Lung (tissue), 12 donors: ENCODE data around the gene BARD1. TPM values are rescaled to one million over a fixed set of nuclear protein-coding genes. Genes with fewer than 3 reads are reported as not detected.

ENCODE experiments used
- ATAC-seq: fragments of 200-7000 bp; cut with Tn5 transposase; one replicate; pipeline ENCODE4 v1.9.1; 2020; ENCODE audit warnings: moderate number of reproducible peaks; ENCODE audit not compliant: insufficient read depth, low FRiP score
- DNase-seq, 3 donors: peaks; one replicate each; pipeline ENCODE4 v3.0.0-alpha.2; 2013 to 2017
- H3K27ac ChIP-seq, 2 donors: one replicate each; pipeline ENCODE4 v1.5.1; 2013; ENCODE audit warnings: mild to moderate bottlenecking in 2 of 2, moderate library complexity in 2 of 2, control low read depth in 1 of 2, inconsistent platforms in 1 of 2, low read depth in 1 of 2, low read length in 1 of 2
- H3K27me3 ChIP-seq, 3 donors: one replicate each; pipeline ENCODE4 v1.5.1; 2013; ENCODE audit warnings: low read length in 2 of 3; ENCODE audit not compliant: control insufficient read depth in 3 of 3, insufficient read depth in 3 of 3
- H3K36me3 ChIP-seq, 4 donors: one replicate each; pipeline ENCODE4 v1.5.1; 2013; ENCODE audit warnings: low read length in 4 of 4, mild to moderate bottlenecking in 1 of 4, moderate library complexity in 1 of 4; ENCODE audit not compliant: control insufficient read depth in 4 of 4, insufficient read depth in 4 of 4
- H3K4me1 ChIP-seq, 5 donors: one replicate each; pipeline ENCODE4 v1.5.1; 2013; ENCODE audit warnings: low read length in 5 of 5, mild to moderate bottlenecking in 2 of 5, moderate library complexity in 1 of 5; ENCODE audit not compliant: control insufficient read depth in 5 of 5, insufficient read depth in 5 of 5
- H3K4me3 ChIP-seq: one replicate; pipeline ENCODE4 v1.5.1; 2013; ENCODE audit warnings: mild to moderate bottlenecking, control low read depth, moderate library complexity
- H3K9ac ChIP-seq, 2 donors: one replicate each; pipeline ENCODE4 v1.5.1; 2013; ENCODE audit warnings: low read length in 2 of 2, control low read depth in 1 of 2; ENCODE audit not compliant: insufficient read depth in 1 of 2
- H3K9me3 ChIP-seq, 4 donors: one replicate each; pipeline ENCODE4 v1.5.1; 2013; ENCODE audit warnings: low read length in 3 of 4, mild to moderate bottlenecking in 1 of 4, moderate library complexity in 1 of 4; ENCODE audit not compliant: control insufficient read depth in 4 of 4, insufficient read depth in 3 of 4
- WGBS, 2 donors: extraction: QIAGEN DNeasy Blood & Tissue Kit; methylation state at CpG; one replicate each; pipeline ENCODE4 v1.1.7; 2013; 5-methylcytosine and 5-hydroxymethylcytosine counted together
- polyA plus RNA-seq, 2 donors: library from polyadenylated mRNA; stranded (reverse); fragments of 200-250 nt; gene quantifications; one replicate each; pipeline ENCODE4 v1.2.1, GENCODE V29; 2013
- total RNA-seq, 2 donors: library from RNA; depleted of rRNA in 1 of 2; stranded (reverse); fragments of >200 nt in 1 of 2; gene quantifications; one replicate each; pipeline ENCODE4 v1.2.1, GENCODE V29; 2014 to 2021
- TF ChIP-seq, protein P1 (sequence below): IDR thresholded peaks from 2 replicates; pipeline ENCODE4 v1.5.1; 2012; ENCODE audit warnings: mild to moderate bottlenecking; ENCODE audit errors: control extremely low read depth, extremely low read depth
- donor health status: control.
- donor health status: control.
- donor health status: Bipolar disorder and iron deficiency.
- donor health status: healthy.
- donor health status: DM: yes; HTN: yes; CAD: no.

The BARD1 gene
- total and polyA plus RNA-seq, 4 donors: 1.9 to 33.7 (median 8.2) TPM

DNA sequence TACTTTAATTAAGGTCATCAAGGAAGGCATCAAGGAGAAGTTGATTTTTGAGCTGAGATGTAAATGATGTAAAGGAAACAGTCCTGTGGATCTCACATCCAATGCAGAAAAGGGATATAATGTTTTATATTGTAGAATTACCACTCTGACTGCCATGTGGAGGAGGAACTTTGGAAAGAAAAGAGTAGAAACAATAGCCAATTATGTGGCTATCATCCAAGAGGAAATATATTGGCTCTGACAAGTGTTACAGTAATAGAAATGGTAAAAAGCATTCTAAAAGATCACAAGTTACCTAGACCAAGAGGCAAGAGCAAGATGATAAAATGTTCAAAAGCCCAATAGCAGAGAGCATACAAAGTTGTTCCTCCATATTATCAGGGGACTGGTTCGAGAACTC is 26.8 kb downstream of the BARD1 start:
- H3K27ac ChIP-seq: no peak overlapping the region
- TF ChIP-seq, protein P1, sequence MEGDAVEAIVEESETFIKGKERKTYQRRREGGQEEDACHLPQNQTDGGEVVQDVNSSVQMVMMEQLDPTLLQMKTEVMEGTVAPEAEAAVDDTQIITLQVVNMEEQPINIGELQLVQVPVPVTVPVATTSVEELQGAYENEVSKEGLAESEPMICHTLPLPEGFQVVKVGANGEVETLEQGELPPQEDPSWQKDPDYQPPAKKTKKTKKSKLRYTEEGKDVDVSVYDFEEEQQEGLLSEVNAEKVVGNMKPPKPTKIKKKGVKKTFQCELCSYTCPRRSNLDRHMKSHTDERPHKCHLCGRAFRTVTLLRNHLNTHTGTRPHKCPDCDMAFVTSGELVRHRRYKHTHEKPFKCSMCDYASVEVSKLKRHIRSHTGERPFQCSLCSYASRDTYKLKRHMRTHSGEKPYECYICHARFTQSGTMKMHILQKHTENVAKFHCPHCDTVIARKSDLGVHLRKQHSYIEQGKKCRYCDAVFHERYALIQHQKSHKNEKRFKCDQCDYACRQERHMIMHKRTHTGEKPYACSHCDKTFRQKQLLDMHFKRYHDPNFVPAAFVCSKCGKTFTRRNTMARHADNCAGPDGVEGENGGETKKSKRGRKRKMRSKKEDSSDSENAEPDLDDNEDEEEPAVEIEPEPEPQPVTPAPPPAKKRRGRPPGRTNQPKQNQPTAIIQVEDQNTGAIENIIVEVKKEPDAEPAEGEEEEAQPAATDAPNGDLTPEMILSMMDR: no peak
- peaks cover 0 to 6% (median 0%) of the 10 kb centered on the region in 5 donors for H3K4me1 ChIP-seq
- H3K4me3 ChIP-seq: no peak overlapping the region
- H3K9ac ChIP-seq: no peak overlapping the region
- ATAC-seq (no peak), DNase-seq (no peak)
- peaks cover 3 to 24% (median 15%) of the 10 kb centered on the region in 4 donors for H3K36me3 ChIP-seq
- peaks cover 0 to 1% (median 0%) of the 10 kb centered on the region in 4 donors for H3K9me3 ChIP-seq
- WGBS, 2 donors: 95 to 100% methylated on average over 1 of the region's 1 CpG
- H3K27me3 ChIP-seq: no peaks in the 10 kb centered on the region

DNA sequence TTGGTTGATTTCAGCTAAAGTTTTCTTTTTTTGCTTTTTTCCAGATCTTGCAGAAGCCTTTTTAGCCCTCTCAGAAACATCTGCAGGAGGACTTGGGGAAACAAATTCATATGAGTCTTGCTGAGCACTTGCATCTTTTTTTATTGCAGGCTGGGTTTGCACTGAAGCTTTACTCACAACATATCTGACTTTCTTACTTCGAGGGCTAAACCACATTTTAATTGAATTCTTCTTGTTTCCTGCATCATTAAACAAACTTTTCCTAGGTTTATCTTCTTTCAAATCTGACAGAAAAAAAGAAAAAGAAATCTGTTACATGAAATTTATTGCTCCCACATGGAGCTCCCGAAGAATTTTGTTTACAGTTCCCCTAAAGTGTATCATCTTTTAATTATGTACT is 28.3 kb downstream of the BARD1 start:
- H3K27me3 ChIP-seq: no peaks in the 10 kb centered on the region
- no peak for DNase-seq
- H3K36me3 ChIP-seq: peaks cover 3 to 24% (median 17%) of the 10 kb centered on the region in 4 donors
- no peak for ATAC-seq
- H3K27ac ChIP-seq: no peak overlapping the region
- H3K4me3 ChIP-seq: no peak overlapping the region
- peaks cover 0 to 1% (median 0%) of the 10 kb centered on the region in 4 donors for H3K9me3 ChIP-seq
- no peak overlapping the region for H3K9ac ChIP-seq
- H3K4me1 ChIP-seq: peaks cover 0 to 6% (median 0%) of the 10 kb centered on the region in 5 donors
- 91 to 96% methylated on average over 2 of the region's 2 CpGs for WGBS, 2 donors
- TF ChIP-seq, protein P1: no peak

DNA sequence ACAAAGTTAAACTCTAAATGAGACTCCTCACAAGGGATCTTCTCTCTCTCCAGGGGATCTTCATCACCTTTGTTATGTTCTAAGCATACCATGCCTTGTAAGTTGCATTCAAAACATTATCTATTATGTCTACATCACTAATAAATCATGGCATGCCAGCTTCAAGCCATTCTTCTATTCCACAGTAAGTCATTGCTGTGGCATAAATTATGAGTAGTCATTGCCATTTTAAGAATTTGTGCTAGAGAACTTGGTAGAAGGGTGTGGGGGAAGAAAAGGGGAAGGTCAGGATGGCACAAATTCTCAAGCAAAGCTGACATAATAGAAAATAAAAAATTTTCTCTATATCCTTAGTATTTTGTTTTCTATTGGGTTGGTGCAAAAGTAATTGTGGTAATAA is 33.5 kb downstream of the BARD1 start:
- Histone ChIP-seq H3K9me3 (peaks cover 0 to 7% (median 4%) of the 10 kb centered on the region in 4 donors), H3K36me3 (peaks cover 4 to 42% (median 17%) of the 10 kb centered on the region in 4 donors), H3K27ac (no peak overlapping the region), H3K9ac (no peak overlapping the region), H3K4me1 (peaks cover 0 to 11% (median 0%) of the 10 kb centered on the region in 5 donors), H3K4me3 (no peak overlapping the region), H3K27me3 (no peaks in the 10 kb centered on the region)
- DNase-seq: no peak
- TF ChIP-seq, protein P1: no peak
- ATAC-seq: no peak

DNA sequence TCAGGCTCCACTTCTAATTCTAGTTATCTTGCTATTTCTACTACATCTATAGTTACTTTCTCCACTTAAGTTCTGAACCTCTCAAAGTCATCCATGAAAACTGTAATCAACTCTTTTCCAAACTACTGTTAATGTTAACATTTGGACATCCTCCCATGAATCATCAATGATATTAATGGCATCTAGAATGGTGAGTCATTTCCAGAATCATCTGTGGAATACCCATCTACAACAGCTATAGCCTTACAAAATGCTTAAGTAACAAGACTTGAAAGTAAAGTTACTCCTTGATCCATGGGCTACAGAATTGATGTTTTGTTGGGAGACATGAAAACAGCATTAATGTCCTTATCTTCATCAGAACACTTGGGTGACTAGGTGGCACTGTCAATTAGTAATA is 35.4 kb downstream of the BARD1 start:
- TF ChIP-seq, protein P1: no peak
- Histone ChIP-seq H3K27ac (no peak overlapping the region), H3K4me1 (peaks cover 0 to 5% (median 0%) of the 10 kb centered on the region in 5 donors), H3K9ac (no peak overlapping the region), H3K36me3 (peaks cover 1 to 35% (median 8%) of the 10 kb centered on the region in 4 donors), H3K4me3 (no peak overlapping the region), H3K9me3 (peaks cover 0 to 7% (median 4%) of the 10 kb centered on the region in 4 donors), H3K27me3 (no peaks in the 10 kb centered on the region)
- DNase-seq (no peak), ATAC-seq (no peak)
